Right atrium auricular region (tissue), 2 donors: Measurements from ENCODE around the gene PLEKHB2. TPM values are rescaled to one million over a fixed set of nuclear protein-coding genes. Genes with fewer than 3 reads are reported as not detected.

Experiments
- DNase-seq: peaks from one replicate; pipeline ENCODE4 v3.0.0-alpha.2; 2019; ENCODE audit warnings: low spot score
- H3K27ac ChIP-seq, 2 donors: fragments of 200-600 bp; sonication (generic); 1 replicate in 1 of 2; 2 replicates in 1 of 2; pipeline ENCODE4 v1.5.1; 2016 to 2019
- H3K27me3 ChIP-seq, 2 donors: fragments of 200-600 bp; sonication (generic); one replicate each; pipeline versions ENCODE4 v1.5.1 to v1.6.0; 2017 to 2019
- H3K36me3 ChIP-seq: fragments of 200-600 bp; sonication (generic); one replicate; pipeline ENCODE4 v1.5.1; 2016
- H3K4me1 ChIP-seq, 2 donors: fragments of 200-600 bp; sonication (generic); one replicate each; pipeline versions ENCODE4 v1.5.1 to v1.6.0; 2017 to 2019
- H3K4me3 ChIP-seq, 2 donors: fragments of 200-600 bp; sonication (generic); 1 replicate in 1 of 2; 2 replicates in 1 of 2; pipeline ENCODE4 v1.5.1; 2017 to 2019; ENCODE audit warnings: mild to moderate bottlenecking in 1 of 2, moderate library complexity in 1 of 2
- H3K9me3 ChIP-seq, 2 donors: fragments of 200-600 bp; sonication (generic); one replicate each; pipeline ENCODE4 v1.5.1; 2019
- CTCF ChIP-seq, 2 donors: fragments of 200-600 bp; sonication (generic); IDR thresholded peaks; one replicate each; pipeline ENCODE4 v1.5.1; 2019; ENCODE audit warnings: antibody characterized with exemption in 2 of 2
- total RNA-seq, 2 donors: library from RNA; depleted of rRNA; stranded (reverse); fragments of >200 nt; gene quantifications; one replicate each; pipeline ENCODE4 v1.1.0, GENCODE V29; 2016

The PLEKHB2 gene
- total RNA-seq, 2 donors from 2014 or later = 40.5 to 44.8 TPM

DNA sequence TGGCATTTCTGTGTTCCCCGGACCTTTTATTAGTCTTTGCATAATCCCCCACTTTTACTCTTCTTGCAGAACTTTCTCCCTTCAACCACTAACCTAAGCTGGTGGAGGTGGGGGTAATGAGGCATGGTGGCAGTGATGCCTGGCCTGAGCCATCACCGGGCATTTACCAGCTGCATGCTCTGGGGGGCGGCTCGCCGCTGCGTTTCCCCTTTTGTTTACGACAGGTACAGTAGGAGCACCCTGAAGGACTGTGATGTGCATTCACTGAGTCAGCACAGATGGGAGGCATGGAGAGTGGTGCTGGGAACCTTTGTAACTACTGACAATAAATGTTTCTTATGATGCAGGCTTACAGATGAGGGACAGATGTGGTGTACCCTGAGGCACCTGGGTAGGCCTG, 46.9 kb downstream of the PLEKHB2 start:
- no peak overlapping the region for H3K27ac ChIP-seq
- H3K4me3 ChIP-seq = no peak overlapping the region
- H3K4me1 ChIP-seq = no peaks in the 10 kb centered on the region
- H3K36me3 ChIP-seq = peaks cover 10% of the 10 kb centered on the region
- no peaks in the 10 kb centered on the region for H3K27me3 ChIP-seq
- H3K9me3 ChIP-seq = no peaks in the 10 kb centered on the region
- DNase-seq = no peak
- no peak for TF ChIP-seq CTCF (IDR thresholded peaks at IDR 0.05)

- no peaks in the 10 kb centered on the region for H3K4me1 ChIP-seq
- H3K36me3 ChIP-seq = no peaks in the 10 kb centered on the region
- no peak for DNase-seq
- H3K27me3 ChIP-seq = no peaks in the 10 kb centered on the region
- H3K4me3 ChIP-seq = no peak overlapping the region
- no peaks in the 10 kb centered on the region for H3K9me3 ChIP-seq
- H3K27ac ChIP-seq = no peak overlapping the region
- TF ChIP-seq CTCF (IDR thresholded peaks at IDR 0.05) = no peak
These were observed 48.4 kb downstream of the PLEKHB2 start for GRCh38 chr2:131153529-131153928.

DNA sequence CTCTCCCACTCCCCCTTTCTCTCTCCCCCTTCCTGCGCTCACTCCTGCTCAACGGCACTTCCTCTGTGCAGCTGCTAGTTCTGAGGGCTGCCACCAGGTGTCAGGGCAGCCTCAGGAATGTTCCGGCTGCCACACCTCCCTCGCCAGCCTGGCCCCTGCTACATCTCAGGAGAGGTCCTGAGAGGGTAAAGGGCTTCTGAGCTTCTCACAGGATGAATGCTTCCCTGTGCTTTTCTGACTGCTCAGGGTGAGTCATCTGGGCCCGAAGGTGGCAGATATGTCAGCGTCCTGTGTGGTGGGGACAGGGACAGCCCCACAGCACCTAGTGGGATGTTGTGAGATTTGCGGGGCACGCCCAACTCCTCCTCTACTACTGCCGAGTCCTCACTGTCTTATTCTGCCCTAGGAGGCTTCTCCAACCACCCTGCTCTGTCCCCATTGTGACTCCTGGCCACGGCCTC, 49.0 kb downstream of the PLEKHB2 start:
- Histone ChIP-seq H3K4me3 (no peak overlapping the region), H3K27ac (no peak overlapping the region), H3K27me3 (no peaks in the 10 kb centered on the region), H3K36me3 (no peaks in the 10 kb centered on the region), H3K9me3 (no peaks in the 10 kb centered on the region), H3K4me1 (no peaks in the 10 kb centered on the region)
- TF ChIP-seq CTCF (IDR thresholded peaks at IDR 0.05) = peak; percentile 50 to 89
- DNase-seq = no peak

- no peaks in the 10 kb centered on the region for H3K4me1 ChIP-seq
- H3K36me3 ChIP-seq = no peaks in the 10 kb centered on the region
- no peak for TF ChIP-seq CTCF (IDR thresholded peaks at IDR 0.05)
- no peaks in the 10 kb centered on the region for H3K27me3 ChIP-seq
- no peaks in the 10 kb centered on the region for H3K9me3 ChIP-seq
- no peak overlapping the region for H3K4me3 ChIP-seq
- no peak for DNase-seq
- H3K27ac ChIP-seq = no peak overlapping the region
These were observed 49.5 kb downstream of the PLEKHB2 start for GRCh38 chr2:131154647-131155046.

GRCh38 chr2:131155208-131155855, 50.2 kb downstream of the PLEKHB2 start:
- no peak for TF ChIP-seq CTCF (IDR thresholded peaks at IDR 0.05)
- H3K4me1 ChIP-seq = no peaks in the 10 kb centered on the region
- no peak overlapping the region for H3K4me3 ChIP-seq
- H3K27ac ChIP-seq = no peak overlapping the region
- H3K36me3 ChIP-seq = no peaks in the 10 kb centered on the region
- H3K27me3 ChIP-seq = no peaks in the 10 kb centered on the region
- no peak for DNase-seq
- no peaks in the 10 kb centered on the region for H3K9me3 ChIP-seq
